GM21390 (cell line): Measurements from ENCODE around the gene GDNF.
A peak's percentile ranks its signal among the peaks of the same experiment; 100 is the strongest.
"Not testable (repeated sequence)": the region's sequence is repeated elsewhere in the genome, so short reads cannot be mapped to it uniquely, and the experiment has no call there.

Experiments
- ATAC-seq: cut with Tn5 transposase; IDR thresholded peaks from one replicate; pipeline ENCODE4 v1.9.1; 2021; ENCODE audit not compliant: unreplicated experiment

Gene GDNF, protein sequence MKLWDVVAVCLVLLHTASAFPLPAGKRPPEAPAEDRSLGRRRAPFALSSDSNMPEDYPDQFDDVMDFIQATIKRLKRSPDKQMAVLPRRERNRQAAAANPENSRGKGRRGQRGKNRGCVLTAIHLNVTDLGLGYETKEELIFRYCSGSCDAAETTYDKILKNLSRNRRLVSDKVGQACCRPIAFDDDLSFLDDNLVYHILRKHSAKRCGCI

DNA sequence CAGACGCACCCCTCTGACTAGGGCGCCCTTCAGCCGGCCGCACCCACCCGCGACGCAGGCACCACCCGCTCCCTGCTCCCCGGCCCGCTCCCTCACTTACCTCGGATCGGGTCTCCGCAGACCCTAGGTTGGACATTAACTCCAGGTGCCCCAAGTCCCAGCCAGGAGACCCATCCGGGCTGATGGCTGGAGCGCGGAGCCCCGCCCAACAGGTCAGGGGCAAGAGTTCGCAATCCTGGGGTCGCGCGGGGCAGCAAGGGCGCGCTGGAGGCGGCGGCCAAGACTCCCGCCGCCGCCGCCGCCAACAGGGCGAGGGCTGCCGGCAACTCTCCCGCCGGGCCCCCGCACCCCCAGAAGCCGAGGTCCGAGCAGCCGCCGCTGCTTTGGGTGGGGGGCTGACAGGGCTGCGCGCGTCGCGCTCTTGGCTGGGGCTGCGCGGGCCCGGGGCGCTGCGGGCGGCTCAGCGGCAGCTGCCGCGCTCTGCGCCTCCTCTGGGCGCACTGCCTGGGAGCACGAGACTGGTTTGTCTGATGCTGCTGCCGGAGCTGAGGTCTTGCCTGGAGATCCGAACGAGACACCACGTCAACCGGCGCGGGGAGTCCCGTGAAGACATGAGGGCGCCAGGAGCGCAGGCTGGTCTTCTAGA is at the start of gene GDNF:
Gene GDNF, minus strand, starts transcription at position 635 of the 646 bp plus-strand sequence. CDS start 5,245 bp downstream, outside the sequence.
- ATAC-seq = no peak

GRCh38 chr5:37888476-37888875 is 48.6 kb upstream of the GDNF start:
- ATAC-seq = no peak

DNA sequence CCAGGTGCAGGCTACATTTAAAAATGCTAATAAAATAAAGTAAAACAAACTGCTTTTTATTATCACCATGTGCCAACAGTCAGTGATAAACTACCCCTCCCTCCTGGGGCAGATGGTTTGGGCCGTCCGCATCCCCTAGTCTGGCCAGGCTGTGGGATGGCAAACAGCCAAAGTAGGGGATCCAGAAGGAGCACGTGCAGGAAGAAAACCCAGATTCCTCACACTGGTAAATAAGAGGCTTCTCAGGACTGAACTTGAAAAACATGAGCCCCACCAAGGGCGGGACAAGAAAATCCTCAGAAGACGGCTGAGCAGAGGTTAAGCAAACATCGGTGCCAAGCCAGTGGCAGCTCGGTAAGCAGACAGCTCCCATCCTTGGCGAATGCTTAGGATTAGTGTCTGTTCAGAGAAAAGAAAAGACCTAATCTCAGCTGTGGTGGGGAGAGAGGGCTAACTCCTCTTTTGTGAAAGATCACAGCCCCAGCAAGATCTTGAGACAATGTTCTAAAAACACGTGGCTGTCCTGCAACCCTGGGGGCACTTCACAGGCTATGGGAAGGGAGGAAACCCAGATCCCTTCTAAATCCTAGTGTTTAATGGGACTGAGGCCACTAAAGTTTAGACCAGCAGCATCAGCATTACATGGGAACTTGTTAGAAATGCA is 46.5 kb upstream of the GDNF start:
- ATAC-seq = no peak

- ATAC-seq = no peak
Observed at GRCh38 chr5:37882636-37883035, 42.8 kb upstream of the GDNF start.

DNA sequence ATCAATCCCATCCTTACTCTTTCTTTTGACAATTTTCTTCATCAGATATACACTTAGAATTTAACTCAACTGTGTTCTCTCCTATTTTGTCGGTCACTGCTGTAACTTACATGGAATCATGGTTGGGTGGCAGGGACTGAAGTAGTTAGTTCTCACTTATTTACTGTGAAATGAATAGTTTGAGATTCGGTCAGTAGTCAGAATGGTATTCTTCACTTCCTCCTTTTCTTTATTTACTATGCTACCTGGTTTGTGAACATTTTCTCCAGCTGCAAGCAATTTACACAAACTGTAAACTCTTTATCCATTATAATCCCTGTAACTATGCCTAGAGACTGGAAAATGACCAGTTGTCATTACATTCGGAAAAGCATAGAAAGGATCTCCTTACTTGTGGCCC is 41.5 kb upstream of the GDNF start:
- peak; percentile 90 for ATAC-seq

- ATAC-seq = no peak
Observed at GRCh38 chr5:37876943-37877342, 37.1 kb upstream of the GDNF start.

GRCh38 chr5:37876245-37876644 is 36.4 kb upstream of the GDNF start:
- no peak for ATAC-seq

DNA sequence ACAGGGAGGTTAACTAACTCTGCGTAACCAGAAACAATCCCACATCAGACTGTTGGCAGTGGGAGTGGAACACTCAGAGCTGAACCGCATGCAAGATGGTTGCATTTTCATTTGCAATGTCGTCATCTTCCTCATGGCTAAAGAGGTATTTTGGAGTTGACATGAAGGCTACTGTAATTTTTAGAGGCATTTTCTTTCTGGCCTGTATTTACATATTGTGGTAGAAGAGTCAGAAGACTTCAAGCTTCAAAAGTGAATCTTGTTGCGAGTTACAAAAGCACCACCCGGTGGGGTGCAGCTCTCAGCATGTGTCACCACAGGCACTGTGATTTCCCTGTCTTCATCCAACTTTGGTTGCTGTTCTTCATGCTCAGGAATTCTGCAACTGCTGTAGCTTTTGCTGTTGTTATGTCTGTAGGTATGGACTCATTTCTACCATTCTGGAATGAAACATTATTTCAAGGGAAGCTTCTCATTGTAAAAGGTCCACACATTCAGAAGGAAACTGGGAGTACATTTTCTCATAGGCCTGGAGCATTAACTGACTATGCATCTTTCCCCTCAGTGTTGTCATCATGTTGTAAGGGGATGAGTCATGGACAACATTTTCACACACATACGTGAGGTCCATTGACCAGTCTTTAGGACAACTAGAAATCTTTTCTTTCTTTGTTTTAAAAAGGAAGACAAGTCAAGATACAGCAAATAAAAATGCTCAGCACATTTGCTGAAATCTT is 35.4 kb upstream of the GDNF start:
- ATAC-seq = no peak

GRCh38 chr5:37873988-37874387 is 34.1 kb upstream of the GDNF start:
- ATAC-seq = no peak

GRCh38 chr5:37871023-37871815 is 31.4 kb upstream of the GDNF start:
- ATAC-seq = no peak

GRCh38 chr5:37869216-37869615 is 29.4 kb upstream of the GDNF start:
- ATAC-seq = no peak

DNA sequence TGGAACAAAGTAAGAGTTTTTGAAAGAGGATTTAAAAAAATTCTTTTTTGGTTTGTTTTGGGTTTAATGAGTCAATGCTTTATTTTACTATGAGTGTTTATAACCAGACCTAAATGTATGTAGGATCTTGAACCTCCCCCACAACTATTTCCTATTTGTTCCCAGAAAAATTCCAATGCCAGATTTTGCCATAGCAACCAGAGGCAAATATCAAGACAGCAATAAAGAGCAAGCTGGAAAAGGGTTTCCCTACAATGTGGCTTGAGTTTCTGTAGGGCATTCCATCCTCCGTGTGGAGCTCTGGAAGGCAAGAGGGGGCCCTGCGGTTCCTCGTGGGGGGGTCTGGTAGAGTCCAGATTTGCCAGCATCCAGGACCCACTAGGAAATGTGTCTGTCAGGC is 27.8 kb upstream of the GDNF start:
- ATAC-seq = no peak

DNA sequence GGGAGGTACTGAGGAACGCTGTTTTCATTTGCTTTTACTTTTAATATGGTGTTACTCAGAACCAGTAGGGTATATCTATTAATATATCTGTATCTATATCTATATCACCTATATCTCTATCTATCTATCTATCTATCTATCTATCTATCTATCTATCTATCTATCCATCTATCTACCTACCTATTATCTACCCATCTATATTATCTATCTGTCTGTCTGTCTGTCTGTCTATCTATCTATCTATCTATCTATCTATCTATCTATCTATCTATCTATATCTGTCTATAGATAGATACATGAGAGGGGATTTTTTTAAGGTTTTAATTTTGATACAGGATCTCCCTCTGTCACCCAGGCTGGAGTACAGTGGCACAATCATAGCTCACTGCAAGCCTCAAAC is 23.1 kb upstream of the GDNF start:
- ATAC-seq = not testable (repeated sequence)

DNA sequence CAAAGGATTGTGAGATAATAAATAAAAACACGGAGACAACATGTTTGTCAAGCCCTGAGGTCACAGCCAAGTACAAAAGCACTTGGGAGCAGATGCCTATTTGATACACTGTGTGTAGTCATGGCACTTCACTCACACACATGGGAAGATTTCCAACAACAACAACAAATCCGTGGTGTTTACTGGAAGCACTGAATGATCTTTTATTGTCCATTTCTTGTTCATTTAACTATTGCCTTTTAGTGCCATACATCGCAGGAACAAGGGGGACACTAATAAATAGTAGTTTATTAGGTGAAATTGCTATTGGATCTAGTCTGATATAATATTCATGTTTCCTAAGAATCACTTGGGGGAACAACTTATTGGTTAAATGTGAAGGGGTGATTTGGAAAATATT is 20.4 kb upstream of the GDNF start:
- no peak for ATAC-seq

DNA sequence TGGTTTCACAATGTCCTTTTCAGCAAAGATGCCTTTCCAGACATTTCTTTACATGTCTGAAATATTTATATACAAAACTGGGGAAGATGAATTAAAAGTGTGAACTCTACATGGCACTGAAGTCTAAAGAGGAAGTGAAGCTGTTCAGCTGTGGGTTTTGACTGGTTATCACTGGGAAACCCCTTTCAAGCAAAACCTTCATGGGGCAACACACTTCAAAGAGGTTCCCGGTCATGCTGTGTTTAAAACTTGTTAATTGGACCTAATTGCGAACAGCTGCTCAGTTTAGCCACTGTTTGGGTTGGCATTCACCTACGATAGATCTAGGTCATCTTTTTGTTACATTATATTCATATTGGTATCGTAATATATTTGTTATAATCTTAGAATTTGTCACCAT is 20.0 kb upstream of the GDNF start:
- ATAC-seq = peak; percentile 95

DNA sequence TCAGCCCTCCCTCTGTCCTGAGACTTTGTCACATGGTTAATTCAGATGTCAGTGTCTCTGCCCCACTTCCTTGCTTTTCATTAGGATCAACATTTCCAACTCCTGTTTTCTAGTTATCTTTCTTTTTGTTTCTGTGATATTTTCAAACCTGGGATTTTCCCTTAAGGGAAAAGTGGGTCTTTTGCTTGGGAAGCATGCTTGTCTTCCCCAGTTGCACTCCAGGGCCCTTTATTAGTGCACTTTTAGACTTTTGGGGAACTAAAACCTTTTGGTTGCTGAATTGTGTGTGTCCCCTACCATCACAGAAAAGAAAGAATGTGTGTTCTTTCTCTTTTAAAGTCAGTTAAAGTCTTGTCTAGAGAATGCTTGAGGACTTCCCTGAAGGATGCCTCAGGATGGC is 18.4 kb upstream of the GDNF start:
- no peak for ATAC-seq

- no peak for ATAC-seq
Observed at GRCh38 chr5:37857696-37858095, 17.9 kb upstream of the GDNF start.

DNA sequence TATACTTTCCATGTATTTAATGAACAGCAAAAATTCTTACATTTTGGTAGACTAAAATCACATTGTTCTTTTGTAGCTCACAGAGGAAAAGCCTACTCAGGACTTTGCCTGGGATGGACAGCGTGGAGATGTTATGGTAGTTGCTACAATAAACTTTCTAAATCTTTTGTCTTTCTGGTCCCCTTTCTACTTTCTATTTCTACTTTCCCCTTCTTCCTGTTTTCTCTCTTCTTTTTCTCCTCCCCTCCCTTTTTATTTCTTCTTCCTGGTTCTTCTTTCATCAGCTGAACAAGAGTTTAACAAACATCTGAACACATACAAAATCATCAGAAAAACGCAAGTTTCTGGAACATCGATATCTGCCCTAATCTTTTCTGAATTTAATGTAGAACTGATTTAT is 15.6 kb upstream of the GDNF start:
- no peak for ATAC-seq

DNA sequence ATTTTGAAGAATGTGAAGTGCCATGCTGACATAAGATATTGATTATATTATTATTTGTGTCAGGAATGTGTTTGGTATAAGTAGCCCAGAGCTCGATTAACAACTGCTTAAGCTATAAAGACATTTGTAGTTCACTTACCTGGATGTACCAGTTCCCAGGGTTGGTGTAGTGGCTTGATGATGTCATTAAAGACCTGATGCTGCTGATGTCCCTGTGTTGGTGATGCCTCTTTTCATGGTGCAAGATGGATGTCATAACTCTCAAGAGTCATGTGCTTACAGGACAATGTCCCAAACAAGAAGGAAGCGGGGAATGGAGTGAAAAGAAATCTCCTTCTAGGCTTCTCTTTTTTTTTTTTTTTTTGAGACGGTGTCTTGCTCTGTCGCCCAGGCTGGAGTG is 11.5 kb upstream of the GDNF start:
- no peak for ATAC-seq

DNA sequence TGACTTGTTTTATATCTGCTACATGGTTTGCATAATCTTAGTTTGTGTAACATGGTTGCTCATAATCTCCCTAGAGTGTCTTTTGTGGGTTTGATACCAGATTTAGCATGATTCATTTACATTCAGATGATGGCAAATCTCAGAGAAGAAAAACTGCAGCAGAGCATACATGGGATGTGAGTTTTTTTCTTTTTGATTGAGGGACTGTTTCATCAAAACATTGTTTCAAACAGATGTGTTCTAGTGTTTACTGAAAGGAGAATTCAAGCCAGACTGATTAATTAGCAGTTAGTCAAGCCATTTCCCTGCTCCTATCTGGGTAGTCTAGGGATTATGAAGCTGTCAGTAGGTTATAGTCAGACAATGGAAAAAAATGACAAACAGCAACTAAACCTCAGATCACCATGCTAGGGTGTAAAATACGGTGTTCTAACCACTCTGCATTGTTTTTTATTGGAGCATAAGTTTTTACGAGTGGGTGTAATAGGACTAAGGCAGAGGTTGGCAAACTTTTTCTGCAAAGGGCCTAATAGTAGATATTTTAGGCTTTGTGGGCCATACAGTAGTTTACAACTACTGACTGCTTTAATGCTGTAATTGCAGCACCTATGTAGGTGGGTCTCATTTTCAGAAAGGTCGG is 10.5 kb upstream of the GDNF start:
- no peak for ATAC-seq

DNA sequence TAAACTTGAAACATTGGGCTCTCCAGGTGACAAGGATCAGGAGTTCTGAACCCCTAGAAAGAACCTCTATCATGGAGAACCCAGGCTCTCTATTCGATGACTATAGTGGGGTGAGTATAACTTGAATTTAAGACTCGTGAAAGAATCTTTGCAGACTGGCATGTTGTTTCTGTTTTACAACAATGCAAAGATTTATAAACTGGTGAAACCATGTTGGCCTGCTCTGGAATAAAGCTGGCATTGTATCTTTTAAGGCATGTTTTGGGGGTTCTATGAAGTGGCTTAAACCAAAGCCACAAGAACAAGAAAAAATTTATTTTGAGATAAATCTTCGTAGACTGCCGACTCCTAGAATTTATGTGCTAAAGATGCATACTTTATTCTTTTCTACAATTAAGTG is 9.8 kb upstream of the GDNF start:
- no peak for ATAC-seq
